ENCODE measurements around the gene TEN1.

- TF ChIP-seq ZNF529 (tag by site-specific recombination; IDR thresholded peaks at IDR 0.05; ENCODE audit: insufficient replicate concordance) (no peak), CTCF (tag by site-specific recombination; IDR thresholded peaks at IDR 0.05) (no peak), ZNF23 (tag by site-specific recombination; IDR thresholded peaks at IDR 0.05; ENCODE audit: borderline replicate concordance) (no peak), ZNF660 (tag by site-specific recombination; IDR thresholded peaks at IDR 0.05) (no peak), ZSCAN18 (tag by site-specific recombination; IDR thresholded peaks at IDR 0.05) (no peak), YY1 (tag by site-specific recombination; IDR thresholded peaks at IDR 0.05) (no peak)
- TF ChIP-seq, protein P1, sequence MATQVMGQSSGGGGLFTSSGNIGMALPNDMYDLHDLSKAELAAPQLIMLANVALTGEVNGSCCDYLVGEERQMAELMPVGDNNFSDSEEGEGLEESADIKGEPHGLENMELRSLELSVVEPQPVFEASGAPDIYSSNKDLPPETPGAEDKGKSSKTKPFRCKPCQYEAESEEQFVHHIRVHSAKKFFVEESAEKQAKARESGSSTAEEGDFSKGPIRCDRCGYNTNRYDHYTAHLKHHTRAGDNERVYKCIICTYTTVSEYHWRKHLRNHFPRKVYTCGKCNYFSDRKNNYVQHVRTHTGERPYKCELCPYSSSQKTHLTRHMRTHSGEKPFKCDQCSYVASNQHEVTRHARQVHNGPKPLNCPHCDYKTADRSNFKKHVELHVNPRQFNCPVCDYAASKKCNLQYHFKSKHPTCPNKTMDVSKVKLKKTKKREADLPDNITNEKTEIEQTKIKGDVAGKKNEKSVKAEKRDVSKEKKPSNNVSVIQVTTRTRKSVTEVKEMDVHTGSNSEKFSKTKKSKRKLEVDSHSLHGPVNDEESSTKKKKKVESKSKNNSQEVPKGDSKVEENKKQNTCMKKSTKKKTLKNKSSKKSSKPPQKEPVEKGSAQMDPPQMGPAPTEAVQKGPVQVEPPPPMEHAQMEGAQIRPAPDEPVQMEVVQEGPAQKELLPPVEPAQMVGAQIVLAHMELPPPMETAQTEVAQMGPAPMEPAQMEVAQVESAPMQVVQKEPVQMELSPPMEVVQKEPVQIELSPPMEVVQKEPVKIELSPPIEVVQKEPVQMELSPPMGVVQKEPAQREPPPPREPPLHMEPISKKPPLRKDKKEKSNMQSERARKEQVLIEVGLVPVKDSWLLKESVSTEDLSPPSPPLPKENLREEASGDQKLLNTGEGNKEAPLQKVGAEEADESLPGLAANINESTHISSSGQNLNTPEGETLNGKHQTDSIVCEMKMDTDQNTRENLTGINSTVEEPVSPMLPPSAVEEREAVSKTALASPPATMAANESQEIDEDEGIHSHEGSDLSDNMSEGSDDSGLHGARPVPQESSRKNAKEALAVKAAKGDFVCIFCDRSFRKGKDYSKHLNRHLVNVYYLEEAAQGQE (tag by site-specific recombination; IDR thresholded peaks at IDR 0.05), result no peak
- TF ChIP-seq, protein P2, sequence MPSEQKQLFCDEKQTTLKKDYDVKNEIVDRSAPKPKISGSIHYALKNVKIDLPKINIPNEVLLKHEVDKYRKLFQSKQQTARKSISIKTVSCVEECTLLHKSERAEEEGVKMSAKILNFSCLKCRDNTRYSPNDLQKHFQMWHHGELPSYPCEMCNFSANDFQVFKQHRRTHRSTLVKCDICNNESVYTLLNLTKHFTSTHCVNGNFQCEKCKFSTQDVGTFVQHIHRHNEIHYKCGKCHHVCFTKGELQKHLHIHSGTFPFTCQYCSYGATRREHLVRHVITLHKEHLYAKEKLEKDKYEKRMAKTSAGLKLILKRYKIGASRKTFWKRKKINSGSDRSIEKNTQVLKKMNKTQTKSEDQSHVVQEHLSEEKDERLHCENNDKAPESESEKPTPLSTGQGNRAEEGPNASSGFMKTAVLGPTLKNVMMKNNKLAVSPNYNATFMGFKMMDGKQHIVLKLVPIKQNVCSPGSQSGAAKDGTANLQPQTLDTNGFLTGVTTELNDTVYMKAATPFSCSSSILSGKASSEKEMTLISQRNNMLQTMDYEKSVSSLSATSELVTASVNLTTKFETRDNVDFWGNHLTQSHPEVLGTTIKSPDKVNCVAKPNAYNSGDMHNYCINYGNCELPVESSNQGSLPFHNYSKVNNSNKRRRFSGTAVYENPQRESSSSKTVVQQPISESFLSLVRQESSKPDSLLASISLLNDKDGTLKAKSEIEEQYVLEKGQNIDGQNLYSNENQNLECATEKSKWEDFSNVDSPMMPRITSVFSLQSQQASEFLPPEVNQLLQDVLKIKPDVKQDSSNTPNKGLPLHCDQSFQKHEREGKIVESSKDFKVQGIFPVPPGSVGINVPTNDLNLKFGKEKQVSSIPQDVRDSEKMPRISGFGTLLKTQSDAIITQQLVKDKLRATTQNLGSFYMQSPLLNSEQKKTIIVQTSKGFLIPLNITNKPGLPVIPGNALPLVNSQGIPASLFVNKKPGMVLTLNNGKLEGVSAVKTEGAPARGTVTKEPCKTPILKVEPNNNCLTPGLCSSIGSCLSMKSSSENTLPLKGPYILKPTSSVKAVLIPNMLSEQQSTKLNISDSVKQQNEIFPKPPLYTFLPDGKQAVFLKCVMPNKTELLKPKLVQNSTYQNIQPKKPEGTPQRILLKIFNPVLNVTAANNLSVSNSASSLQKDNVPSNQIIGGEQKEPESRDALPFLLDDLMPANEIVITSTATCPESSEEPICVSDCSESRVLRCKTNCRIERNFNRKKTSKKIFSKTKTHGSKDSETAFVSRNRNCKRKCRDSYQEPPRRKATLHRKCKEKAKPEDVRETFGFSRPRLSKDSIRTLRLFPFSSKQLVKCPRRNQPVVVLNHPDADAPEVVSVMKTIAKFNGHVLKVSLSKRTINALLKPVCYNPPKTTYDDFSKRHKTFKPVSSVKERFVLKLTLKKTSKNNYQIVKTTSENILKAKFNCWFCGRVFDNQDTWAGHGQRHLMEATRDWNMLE (tag by site-specific recombination; conservative IDR thresholded peaks at IDR 0.05; ENCODE audit: low read depth), result no peak
- TF ChIP-seq, protein P3, sequence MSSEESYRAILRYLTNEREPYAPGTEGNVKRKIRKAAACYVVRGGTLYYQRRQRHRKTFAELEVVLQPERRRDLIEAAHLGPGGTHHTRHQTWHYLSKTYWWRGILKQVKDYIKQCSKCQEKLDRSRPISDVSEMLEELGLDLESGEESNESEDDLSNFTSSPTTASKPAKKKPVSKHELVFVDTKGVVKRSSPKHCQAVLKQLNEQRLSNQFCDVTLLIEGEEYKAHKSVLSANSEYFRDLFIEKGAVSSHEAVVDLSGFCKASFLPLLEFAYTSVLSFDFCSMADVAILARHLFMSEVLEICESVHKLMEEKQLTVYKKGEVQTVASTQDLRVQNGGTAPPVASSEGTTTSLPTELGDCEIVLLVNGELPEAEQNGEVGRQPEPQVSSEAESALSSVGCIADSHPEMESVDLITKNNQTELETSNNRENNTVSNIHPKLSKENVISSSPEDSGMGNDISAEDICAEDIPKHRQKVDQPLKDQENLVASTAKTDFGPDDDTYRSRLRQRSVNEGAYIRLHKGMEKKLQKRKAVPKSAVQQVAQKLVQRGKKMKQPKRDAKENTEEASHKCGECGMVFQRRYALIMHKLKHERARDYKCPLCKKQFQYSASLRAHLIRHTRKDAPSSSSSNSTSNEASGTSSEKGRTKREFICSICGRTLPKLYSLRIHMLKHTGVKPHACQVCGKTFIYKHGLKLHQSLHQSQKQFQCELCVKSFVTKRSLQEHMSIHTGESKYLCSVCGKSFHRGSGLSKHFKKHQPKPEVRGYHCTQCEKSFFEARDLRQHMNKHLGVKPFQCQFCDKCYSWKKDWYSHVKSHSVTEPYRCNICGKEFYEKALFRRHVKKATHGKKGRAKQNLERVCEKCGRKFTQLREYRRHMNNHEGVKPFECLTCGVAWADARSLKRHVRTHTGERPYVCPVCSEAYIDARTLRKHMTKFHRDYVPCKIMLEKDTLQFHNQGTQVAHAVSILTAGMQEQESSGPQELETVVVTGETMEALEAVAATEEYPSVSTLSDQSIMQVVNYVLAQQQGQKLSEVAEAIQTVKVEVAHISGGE (tag by site-specific recombination; conservative IDR thresholded peaks at IDR 0.05; ENCODE audit: low read depth), result no peak
These were observed 61.3 kb downstream of the TEN1 start for GRCh38 chr17:76040376-76040775.
